Activated T-helper 9 cell treated with anti-CD3 and anti-CD28 coated beads, Interleukin-2, amount 50 U/mL, for 16 hours (primary cell): ENCODE results near the gene SNX11.
"Not testable (repeated sequence)": the region's sequence is repeated elsewhere in the genome, so short reads cannot be mapped to it uniquely, and the experiment has no call there.

Experiments used
- DNase-seq: peaks from one replicate; pipeline ENCODE4 v3.0.0-alpha.2; 2020; ENCODE audit warnings: low read depth

SNX11 gene, protein sequence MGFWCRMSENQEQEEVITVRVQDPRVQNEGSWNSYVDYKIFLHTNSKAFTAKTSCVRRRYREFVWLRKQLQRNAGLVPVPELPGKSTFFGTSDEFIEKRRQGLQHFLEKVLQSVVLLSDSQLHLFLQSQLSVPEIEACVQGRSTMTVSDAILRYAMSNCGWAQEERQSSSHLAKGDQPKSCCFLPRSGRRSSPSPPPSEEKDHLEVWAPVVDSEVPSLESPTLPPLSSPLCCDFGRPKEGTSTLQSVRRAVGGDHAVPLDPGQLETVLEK

DNA sequence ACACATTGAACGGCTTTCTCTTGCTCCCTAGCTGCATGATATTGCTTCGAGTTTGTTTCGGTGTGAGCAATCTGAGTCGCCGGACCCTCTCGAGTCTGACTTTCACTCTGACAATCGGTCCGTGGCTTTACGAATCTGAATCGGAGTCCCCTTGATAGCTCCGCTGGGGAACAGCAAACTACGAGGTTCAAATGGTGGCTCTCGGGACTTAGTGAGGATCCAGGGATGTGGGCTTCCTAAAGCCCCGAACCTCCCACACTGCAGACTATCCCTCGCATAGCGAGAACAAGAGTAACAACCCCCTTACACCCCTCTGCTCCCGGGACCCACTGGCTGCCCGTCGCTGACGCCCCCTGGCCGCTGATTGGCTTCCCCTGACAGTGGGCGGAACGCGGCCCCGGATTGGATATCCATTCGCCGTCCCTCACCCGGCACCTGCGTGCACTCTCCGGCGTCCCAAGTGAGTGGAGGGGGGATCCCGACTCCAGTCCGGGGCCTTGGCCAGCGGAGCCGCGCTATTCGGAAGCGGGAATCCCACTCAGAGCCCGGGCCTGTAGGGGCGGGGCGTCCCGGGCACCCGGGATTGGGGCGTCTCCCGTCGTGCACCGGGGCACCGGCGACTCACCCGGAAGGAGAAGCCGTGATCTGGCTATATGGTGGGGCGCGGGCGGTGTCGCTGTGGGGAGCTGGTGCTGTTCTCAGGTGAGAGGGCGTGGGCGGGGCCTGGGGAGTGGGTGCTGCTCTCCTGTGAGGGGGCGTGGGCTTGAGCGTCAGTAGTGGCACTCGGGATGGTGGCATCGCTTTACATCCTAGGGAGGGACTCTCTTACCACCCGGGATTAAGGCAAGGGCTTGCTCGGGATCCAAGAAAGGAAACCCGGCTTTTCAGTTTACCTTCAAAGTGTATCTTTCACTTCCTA is at the start of gene SNX11:
Gene SNX11, plus strand, starts transcription at position 630 of the 919 bp plus-strand sequence. CDS start 4,278 bp downstream, outside the sequence.
- peak; percentile 91 for DNase-seq

DNA sequence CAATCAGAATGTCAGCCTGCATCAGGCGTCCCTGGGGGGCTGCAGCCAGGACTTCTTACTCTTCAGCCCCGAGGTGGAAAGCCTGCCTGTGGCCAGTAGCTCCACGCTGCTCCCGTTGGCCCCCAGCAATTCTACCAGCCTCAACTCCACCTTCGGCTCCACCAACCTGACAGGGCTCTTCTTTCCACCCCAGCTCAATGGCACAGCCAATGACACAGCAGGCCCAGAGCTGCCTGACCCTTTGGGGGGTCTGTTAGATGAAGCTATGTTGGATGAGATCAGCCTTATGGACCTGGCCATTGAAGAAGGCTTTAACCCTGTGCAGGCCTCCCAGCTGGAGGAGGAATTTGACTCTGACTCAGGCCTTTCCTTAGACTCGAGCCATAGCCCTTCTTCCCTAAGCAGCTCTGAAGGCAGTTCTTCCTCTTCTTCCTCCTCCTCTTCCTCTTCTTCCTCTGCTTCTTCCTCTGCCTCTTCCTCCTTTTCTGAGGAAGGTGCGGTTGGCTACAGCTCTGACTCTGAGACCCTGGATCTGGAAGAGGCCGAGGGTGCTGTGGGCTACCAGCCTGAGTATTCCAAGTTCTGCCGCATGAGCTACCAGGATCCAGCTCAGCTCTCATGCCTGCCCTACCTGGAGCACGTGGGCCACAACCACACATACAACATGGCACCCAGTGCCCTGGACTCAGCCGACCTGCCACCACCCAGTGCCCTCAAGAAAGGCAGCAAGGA is 49.0 kb upstream of the SNX11 start:
- DNase-seq, result no peak

DNA sequence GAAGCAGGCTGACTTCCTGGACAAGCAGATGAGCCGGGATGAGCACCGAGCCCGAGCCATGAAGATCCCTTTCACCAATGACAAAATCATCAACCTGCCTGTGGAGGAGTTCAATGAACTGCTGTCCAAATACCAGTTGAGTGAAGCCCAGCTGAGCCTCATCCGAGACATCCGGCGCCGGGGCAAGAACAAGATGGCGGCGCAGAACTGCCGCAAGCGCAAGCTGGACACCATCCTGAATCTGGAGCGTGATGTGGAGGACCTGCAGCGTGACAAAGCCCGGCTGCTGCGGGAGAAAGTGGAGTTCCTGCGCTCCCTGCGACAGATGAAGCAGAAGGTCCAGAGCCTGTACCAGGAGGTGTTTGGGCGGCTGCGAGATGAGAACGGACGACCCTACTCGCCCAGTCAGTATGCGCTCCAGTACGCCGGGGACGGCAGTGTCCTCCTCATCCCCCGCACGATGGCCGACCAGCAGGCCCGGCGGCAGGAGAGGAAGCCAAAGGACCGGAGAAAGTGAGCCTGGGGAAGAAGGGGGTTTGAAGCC is 48.4 kb upstream of the SNX11 start:
- no peak for DNase-seq

DNA sequence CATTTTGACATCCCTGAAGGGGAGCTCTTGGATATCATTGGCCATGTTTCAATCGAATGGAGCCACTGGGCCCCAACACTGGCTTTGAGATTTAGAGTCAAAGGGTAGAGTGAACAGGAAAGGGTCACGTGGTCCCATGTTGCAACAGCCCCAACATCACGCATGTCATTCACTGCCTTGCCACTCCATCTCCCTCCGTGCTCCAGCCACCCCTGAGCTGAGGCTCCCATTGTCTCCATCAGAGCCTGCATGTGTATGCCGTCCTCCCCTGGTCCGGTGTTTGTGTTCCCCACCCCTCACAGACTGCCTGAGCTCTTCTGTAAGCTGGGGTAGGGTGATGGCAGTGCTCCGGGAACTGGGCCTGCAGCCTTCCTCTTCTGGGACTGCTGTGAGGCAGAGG is 47.3 kb upstream of the SNX11 start:
- DNase-seq, result no peak

DNA sequence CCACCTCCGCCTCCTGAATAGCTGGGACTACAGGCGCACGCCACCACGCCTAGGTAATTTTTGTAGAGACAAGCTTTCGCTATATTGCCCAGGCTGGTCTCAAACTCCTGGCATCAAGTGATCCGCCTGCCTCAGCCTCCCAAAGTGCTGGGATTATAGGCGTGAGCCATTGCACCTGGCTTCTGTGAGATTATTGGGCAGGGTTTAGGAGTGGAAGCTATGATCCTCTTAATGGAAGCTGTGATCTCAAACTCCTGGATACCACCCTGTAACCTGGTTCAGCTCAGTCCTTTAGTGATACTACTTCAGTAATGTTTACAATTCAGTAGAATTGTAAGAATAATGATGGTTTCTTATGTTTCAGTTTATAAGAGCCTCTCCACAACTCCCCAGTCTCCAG is 45.3 kb upstream of the SNX11 start:
- no peak for DNase-seq

DNA sequence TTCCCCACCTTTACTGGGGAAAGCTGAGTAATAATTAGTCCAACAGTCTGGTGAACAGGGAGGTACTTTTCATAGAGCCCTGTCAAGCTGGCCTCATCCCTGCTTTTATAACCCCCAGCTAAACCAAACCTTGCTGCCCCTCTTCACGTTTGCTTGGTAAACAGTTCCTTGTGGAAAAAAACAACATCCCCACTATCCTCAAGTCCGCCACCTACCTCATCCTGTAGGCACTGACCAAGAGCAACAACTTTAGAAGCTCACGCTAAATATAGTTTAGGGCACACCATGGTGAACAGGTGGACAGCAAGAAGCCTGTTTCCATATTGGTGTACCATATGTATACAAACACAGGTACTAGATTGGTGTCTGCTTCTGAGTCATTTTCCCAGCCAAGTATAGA is 42.9 kb upstream of the SNX11 start:
- DNase-seq, result no peak

DNA sequence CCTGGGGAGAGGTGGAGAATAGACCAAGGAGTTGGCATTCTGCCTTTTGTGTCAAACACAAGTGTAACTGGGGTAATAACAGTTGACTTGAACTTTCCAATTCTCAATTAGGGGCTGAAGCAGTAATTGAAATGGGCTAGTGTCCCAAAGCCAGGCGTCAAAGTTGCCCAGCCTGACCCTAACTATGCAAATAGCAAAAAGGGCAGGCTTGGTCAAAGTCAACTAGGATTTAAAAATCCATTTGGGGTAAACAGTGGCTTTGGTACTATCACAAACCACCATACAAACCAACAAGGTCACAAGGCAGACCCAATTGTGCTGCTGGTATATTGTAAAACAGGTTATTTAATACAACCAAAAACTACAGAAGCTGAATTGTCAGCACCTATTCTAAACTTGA is 41.4 kb upstream of the SNX11 start:
- DNase-seq, result no peak

DNA sequence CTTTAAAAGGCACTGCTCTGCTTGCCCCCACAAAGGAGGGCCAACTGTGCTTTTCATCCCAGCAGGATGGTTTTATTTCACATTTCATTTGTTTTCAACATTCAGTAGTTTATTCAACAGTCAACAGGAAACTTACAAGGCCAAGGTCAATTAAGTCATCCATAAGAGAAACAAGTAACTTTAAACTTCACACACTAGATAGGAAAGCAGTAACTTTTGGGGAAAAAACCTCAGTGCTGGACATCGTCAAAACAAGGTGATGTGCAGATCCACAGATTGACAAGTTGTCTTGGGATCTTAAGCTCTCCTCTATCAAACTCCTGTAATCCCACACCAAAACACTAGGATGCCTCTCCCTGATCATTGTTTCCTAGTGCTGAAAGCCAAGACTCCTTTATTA is 40.9 kb upstream of the SNX11 start:
- DNase-seq, result no peak

DNA sequence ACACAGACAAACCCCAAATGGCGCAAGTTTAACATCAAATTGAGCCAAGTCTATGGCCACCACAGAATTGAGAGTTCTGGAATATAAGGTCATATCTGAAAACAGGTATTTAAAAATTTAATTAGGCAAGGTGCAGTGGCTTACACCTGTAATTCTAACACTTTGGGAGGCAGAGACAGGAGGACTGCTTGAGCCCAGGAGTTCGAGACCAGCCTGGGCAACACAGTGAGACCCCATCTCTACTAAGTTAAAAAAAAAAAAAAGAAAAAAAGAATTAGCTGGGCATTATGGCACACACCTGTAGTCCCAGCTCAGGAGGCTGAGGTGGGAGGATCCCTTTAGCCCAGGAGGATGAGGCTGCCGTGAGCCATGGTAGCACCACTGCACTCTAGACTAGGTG is 40.3 kb upstream of the SNX11 start:
- no peak for DNase-seq

DNA sequence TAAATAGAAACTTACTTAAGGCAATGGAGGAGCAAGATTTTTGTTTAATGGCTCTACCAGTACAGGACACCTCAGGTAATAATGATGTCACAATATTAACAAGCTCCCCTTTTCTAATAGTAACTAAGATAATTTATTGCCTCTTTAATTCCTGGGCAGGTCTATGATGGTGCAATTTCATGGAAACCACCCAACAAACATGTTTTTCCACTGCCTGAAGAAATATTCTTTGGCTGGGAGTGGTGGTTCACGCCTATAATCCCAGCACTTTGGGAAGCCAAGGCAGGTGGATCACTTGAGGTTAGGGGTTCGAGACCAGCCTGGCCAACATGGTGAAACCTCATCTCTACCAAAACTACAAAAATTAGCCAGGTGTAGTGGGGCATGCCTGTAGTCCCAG is 39.8 kb upstream of the SNX11 start:
- DNase-seq, result not testable (repeated sequence)

DNA sequence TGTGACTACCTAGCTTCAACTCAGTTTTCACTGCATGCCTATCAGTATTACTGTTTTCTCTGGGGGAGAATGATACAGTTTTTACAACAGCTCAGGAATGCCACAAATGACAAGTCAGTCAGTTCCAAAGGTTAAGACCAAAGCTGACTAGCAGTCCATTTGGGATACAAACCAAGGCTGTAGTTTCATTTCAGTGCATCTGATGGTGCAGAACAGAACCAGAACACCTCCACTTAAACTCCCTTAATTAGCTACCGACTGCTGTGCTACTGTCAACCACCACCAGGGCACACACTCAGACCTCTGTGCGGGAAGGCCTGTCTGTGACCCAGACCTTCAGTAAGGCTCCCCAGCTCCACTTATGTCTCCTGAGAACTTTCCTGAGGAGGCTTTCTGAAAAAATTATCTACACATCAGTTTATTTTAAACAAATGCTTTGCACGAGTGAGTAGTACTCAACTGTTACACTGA is 39.0 kb upstream of the SNX11 start:
- DNase-seq, result no peak

DNA sequence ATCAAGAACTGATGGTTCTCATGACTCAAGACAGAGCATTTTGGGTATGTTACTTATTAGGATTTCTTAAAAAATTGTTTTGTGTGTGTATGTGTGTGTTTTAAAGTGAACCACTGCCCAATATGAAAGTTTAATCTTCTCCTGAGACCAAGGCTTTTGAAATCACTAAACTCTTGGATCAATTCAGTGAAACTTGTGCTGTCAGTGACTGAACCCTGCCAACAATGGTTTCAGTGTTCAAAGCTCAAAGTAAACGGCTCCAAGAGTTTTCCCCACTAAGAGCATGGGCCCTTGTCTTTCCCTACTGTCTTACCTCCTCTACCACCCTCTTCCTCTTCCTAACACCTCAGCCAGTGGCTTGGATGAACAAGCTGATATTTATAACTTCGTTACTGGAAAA is 37.4 kb upstream of the SNX11 start:
- no peak for DNase-seq

DNA sequence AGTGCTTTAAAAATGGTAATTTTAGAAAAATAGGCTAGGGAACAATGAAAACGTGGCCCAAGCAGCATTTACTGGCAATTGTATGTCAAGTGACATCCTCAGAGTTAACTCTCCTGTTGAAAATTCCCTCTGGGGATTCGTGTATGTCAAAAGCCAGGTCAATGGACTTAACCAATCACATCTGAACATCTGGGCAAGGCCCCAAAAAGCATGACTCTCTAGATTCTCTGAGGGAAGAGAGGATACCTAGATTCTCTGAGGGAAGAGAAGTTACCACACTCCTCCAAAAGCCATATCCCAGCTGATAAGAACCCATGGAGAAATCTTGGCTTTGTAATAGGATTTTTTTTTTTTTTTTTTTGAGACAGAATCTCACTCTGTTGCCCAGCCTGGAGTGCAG is 35.9 kb upstream of the SNX11 start:
- DNase-seq, result no peak

DNA sequence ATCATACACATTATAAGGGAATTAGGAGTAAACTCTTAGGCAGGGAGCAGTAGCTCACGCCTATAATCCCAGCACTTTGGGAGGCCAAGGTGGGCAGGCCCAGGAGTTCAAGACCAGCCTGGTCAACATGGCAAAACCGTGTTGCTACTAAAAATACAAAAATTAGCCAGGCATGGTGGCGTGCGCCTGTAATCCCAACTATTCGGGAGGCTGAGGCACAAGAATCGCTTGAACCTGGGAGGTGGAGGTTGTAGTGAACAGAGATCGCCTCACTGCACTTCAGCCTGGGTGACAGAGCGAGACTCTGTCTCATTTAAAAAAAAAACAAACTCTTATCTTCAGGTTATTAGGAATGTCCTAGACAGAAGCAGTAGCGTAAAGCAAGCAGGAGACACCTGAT is 34.8 kb upstream of the SNX11 start:
- DNase-seq, result not testable (repeated sequence)

DNA sequence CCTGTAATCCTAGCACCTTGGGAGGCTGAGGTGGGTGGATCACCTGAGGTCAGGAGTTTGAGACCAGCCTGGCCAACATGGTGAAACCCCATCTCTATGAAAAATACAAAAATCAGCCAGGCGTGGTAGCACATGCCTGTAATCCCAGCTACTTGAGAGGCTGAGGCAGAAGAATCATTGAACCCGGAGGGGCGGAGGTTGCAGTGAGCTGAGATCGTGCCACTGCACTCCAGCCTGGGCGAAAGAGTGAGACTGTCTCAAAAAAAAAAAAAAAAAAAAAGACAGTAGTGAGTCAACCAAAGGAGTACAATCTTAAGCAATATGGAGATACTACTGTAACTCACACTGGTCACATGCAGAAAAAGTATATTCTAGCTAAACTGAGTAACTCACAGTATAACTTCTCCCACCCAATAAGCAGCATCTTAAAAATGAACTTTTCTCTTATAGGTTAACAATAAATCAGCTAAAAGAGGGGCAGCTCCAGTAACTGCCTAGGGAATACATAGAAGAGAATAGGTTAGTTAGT is 33.9 kb upstream of the SNX11 start:
- not testable (repeated sequence) for DNase-seq

DNA sequence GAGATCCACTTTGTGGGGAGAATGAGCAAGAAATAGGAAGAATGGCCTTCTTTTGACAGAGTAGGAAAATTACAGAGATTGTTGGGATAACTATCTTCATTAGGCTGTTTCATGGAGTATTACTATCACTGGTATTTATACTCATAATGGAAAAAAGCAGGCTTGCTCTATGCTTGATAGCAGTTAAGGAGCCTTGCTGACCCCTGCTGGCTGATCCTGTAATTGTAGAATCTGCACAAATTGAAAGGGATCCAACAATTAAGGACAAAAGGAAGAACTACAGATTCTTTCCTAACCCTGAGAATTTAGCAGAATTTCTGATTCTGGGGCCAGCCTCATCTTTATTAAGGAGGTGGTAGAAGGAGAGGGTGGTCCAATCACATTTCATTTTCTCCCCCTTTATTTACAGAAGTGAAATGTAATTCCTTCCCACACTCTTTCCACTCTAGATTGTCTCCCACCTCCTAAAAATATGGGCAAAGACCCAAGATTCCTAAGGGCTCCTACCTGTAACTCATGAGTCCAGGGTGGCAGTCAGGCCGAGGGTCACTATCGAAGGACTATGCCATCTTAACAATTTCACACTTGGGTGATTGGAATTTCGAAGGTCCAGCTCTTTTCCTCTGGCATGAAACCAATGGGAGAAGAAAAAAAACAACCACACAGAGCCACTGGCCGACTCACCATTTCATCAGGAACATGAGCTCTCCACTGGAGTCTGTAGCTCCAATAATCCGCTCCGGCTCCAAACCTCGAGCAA is 33.1 kb upstream of the SNX11 start:
- DNase-seq, result peak; percentile 45

DNA sequence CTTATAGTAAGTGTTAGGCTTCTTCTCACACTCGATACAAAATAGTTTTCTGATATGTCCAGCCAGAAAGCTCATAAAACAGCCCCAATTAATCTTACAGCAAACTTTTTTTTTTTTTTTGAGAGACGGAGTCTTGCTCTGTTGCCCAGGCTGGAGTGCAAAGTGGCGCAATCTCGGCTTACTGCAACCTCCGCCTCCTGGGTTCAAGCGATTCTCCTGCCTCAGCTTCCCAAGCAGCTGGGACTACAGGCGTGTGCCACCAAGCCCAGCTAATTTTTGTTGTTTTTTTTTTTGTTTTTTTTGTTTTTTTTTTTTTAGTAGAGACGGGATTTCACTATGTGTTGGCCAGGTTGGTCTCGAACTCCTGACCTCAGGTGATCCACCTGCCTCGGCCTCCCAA is 30.4 kb upstream of the SNX11 start:
- not testable (repeated sequence) for DNase-seq

DNA sequence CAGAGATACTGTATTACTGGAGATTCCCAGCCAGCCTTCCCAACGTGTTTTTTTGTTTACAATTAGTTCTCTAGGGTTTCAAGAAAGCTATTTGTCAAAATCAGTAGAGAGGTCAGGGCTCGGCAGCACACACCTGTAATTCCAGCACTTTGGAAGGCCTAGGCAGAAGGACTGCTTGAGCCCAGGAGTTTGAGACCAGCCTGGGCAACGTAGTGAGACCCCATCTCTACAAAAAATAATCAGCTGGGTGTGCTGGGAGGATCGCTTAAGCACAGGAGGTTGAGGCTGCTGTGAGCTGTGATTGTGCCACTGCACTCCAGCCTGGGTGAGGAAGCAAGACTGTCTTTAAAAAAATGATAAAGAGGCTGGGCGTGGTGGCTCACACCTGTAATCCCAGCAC is 25.7 kb upstream of the SNX11 start:
- DNase-seq, result no peak

DNA sequence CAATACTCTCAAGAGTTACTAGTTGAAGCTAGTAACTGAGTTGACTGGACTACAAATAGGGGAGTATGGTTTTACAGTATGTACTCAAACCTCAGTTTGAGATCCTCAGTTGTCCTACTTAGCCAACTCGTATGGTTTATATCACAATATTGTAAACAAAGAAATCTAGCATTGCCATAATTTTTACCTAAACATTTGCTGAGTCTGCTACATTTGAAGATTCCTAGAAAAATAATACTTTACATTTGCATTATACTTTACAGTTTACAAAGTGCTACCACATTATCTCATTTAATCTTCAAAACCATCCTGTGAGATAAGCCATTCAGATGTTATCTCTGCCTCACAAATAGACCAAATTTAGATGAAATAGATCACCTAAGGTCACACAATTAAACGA is 22.6 kb upstream of the SNX11 start:
- DNase-seq, result no peak

DNA sequence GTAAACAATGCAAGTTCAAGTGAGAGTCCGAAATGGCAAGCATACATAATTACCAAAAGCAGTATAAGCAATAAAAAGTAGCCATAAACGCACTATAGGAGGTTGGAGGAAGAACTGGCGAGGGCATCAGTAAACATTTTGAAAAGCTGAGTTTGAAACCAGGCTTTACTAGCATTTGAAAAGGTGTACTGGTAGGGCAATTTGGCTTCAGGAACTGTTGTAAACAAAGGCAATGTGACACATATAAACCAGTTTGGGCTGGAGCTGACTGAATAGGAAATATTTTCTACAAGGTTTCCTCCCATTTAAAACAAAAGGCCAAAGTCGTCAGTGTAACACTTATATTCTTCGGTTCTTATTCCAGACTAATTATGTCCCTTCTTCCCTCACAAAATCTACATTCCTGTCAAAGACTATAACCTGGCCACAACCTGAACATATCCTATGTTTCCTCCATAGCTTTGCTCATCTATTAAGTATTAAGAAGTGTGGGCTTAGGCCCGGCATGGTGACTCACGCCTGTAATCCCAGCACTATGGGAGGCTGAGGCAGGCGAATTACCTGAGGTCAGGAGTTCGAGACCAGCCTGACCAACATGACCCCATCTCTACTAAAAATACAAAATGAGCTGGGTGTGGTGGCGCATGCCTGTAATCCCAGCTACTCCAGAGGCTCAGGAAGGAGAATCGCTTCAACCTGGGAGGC is 14.1 kb upstream of the SNX11 start:
- no peak for DNase-seq

DNA sequence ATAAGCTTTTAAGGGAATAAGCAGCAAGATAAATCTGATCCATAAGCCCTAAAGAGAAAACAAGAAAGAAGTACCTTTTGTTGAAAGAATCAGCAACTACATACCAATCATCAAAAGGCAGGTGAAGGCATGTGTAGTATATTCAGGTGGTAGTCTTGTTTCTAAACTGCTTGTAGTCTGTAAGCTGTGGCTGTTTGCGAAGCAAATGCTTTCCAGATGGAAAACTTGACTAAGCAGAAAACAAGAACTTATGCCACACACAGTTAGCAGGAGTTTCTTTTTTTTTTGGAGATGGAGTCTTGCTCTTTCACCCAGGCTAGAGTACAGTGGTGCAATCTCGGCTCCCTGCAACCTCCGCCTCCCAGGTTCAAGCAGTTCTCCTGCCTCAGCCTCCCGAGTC is 12.0 kb upstream of the SNX11 start:
- no peak for DNase-seq
